ENCODE measurements around the gene BAIAP2L1.

The BAIAP2L1 gene

GRCh38 chr7:98287486-98287959 is 113.4 kb downstream of the BAIAP2L1 start:
- DNase-seq (ENCODE audit: low spot score): no peak
- Histone ChIP-seq H3K18ac (ENCODE audit: low read length) (no peak overlapping the region), H4K8ac (ENCODE audit: low read depth, low read length) (peak overlapping the region; percentile 65), H3K23ac (ENCODE audit: low read depth, low read length, poor library complexity) (peak overlapping the region; percentile 22), H2BK5ac (ENCODE audit: low read length) (peak overlapping the region; percentile 18), H3K9ac (ENCODE audit: low read depth, low read length, poor library complexity) (no peak overlapping the region), H3K14ac (ENCODE audit: low read length) (peak overlapping the region; percentile 9), H3K4me3 (ENCODE audit: low read length in 2 of 2) (no peak overlapping the region), H3K36me3 (replicated peaks in 1 of 2; ENCODE audit: control insufficient read depth in 2 of 2, insufficient read depth in 2 of 2, low read length in 2 of 2) (peaks cover 15 to 79% of the 10 kb centered on the region in 2 donors), H2AK5ac (ENCODE audit: low read depth, low read length) (peak overlapping the region; percentile 18), H2BK15ac (ENCODE audit: low read length) (no peak overlapping the region), H3K79me1 (ENCODE audit: low read depth, low read length) (peaks cover 33% of the 10 kb centered on the region), H3K4me1 (ENCODE audit: control insufficient read depth in 2 of 2, insufficient read depth in 1 of 2, low read depth in 1 of 2, low read length in 2 of 2) (peaks cover 18 to 26% of the 10 kb centered on the region in 2 donors), H3K27me3 (ENCODE audit: control insufficient read depth in 3 of 3, insufficient read depth in 3 of 3, low read depth in 1 of 3, low read length in 3 of 3) (no peaks in the 10 kb centered on the region), H3K4me2 (ENCODE audit: insufficient read depth, low read length, poor library complexity, severe bottlenecking) (no peak overlapping the region), H3K9me3 (replicated peaks in 1 of 2; ENCODE audit: control insufficient read depth in 2 of 2, insufficient read depth in 1 of 2, low read depth in 1 of 2, low read length in 2 of 2) (peaks cover 0 to 3% of the 10 kb centered on the region in 2 donors), H2BK12ac (ENCODE audit: low read length) (no peak overlapping the region), H2AFZ (ENCODE audit: low read length) (no peak overlapping the region), H3K4ac (ENCODE audit: low read length) (no peak overlapping the region), H4K91ac (ENCODE audit: low read depth, low read length, poor library complexity) (no peak overlapping the region), H3K27ac (replicated peaks; ENCODE audit: low read length) (no peak overlapping the region), H2BK120ac (ENCODE audit: low read depth, low read length) (no peak overlapping the region)
- no CpG with 5 or more reads among the region's 14 CpGs for WGBS, 2 donors (ENCODE audit: extremely low coverage in 2 of 2, insufficient read length in 2 of 2, insufficient replicate concordance in 1 of 2)

GRCh38 chr7:98286701-98287485 is 114.0 kb downstream of the BAIAP2L1 start:
- Histone ChIP-seq H3K23ac (ENCODE audit: low read depth, low read length, poor library complexity) (peak overlapping the region; percentile 65), H3K4me2 (ENCODE audit: insufficient read depth, low read length, poor library complexity, severe bottlenecking) (no peak overlapping the region), H2BK12ac (ENCODE audit: low read length) (no peak overlapping the region), H3K18ac (ENCODE audit: low read length) (no peak overlapping the region), H3K4me1 (ENCODE audit: control insufficient read depth in 2 of 2, insufficient read depth in 1 of 2, low read depth in 1 of 2, low read length in 2 of 2) (peaks cover 20 to 29% of the 10 kb centered on the region in 2 donors), H3K27me3 (ENCODE audit: control insufficient read depth in 3 of 3, insufficient read depth in 3 of 3, low read depth in 1 of 3, low read length in 3 of 3) (no peaks in the 10 kb centered on the region), H2BK5ac (ENCODE audit: low read length) (peak overlapping the region; percentile 18), H3K36me3 (replicated peaks in 1 of 2; ENCODE audit: control insufficient read depth in 2 of 2, insufficient read depth in 2 of 2, low read length in 2 of 2) (peaks cover 10 to 74% of the 10 kb centered on the region in 2 donors), H2BK15ac (ENCODE audit: low read length) (no peak overlapping the region), H3K14ac (ENCODE audit: low read length) (peak overlapping the region; percentile 9), H3K9ac (ENCODE audit: low read depth, low read length, poor library complexity) (peak overlapping the region; percentile 78), H2AFZ (ENCODE audit: low read length) (no peak overlapping the region), H4K8ac (ENCODE audit: low read depth, low read length) (peak overlapping the region; percentile 65), H3K27ac (replicated peaks; ENCODE audit: low read length) (no peak overlapping the region), H3K79me1 (ENCODE audit: low read depth, low read length) (peaks cover 35% of the 10 kb centered on the region), H3K4ac (ENCODE audit: low read length) (no peak overlapping the region), H4K91ac (ENCODE audit: low read depth, low read length, poor library complexity) (no peak overlapping the region), H3K4me3 (ENCODE audit: low read length in 2 of 2) (no peak overlapping the region), H2AK5ac (ENCODE audit: low read depth, low read length) (peak overlapping the region; percentile 18), H3K9me3 (replicated peaks in 1 of 2; ENCODE audit: control insufficient read depth in 2 of 2, insufficient read depth in 1 of 2, low read depth in 1 of 2, low read length in 2 of 2) (peaks cover 0 to 1% of the 10 kb centered on the region in 2 donors), H2BK120ac (ENCODE audit: low read depth, low read length) (no peak overlapping the region)
- DNase-seq (ENCODE audit: low spot score): no peak
- WGBS, 2 donors (ENCODE audit: extremely low coverage in 2 of 2, insufficient read length in 2 of 2, insufficient replicate concordance in 1 of 2): no CpG with 5 or more reads among the region's 21 CpGs

GRCh38 chr7:98286093-98286539 is 114.8 kb downstream of the BAIAP2L1 start:
- Histone ChIP-seq H3K79me1 (ENCODE audit: low read depth, low read length) (peaks cover 37% of the 10 kb centered on the region), H2BK12ac (ENCODE audit: low read length) (no peak overlapping the region), H3K23ac (ENCODE audit: low read depth, low read length, poor library complexity) (peak overlapping the region; percentile 85), H3K4me1 (ENCODE audit: control insufficient read depth in 2 of 2, insufficient read depth in 1 of 2, low read depth in 1 of 2, low read length in 2 of 2) (peaks cover 20 to 29% of the 10 kb centered on the region in 2 donors), H3K4ac (ENCODE audit: low read length) (no peak overlapping the region), H2BK120ac (ENCODE audit: low read depth, low read length) (no peak overlapping the region), H4K8ac (ENCODE audit: low read depth, low read length) (no peak overlapping the region), H3K9me3 (replicated peaks in 1 of 2; ENCODE audit: control insufficient read depth in 2 of 2, insufficient read depth in 1 of 2, low read depth in 1 of 2, low read length in 2 of 2) (no peaks in the 10 kb centered on the region), H4K91ac (ENCODE audit: low read depth, low read length, poor library complexity) (no peak overlapping the region), H3K4me3 (ENCODE audit: low read length in 2 of 2) (no peak overlapping the region), H2BK5ac (ENCODE audit: low read length) (no peak overlapping the region), H3K14ac (ENCODE audit: low read length) (peak overlapping the region; percentile 21), H3K27ac (replicated peaks; ENCODE audit: low read length) (no peak overlapping the region), H3K4me2 (ENCODE audit: insufficient read depth, low read length, poor library complexity, severe bottlenecking) (no peak overlapping the region), H2BK15ac (ENCODE audit: low read length) (no peak overlapping the region), H3K18ac (ENCODE audit: low read length) (peak overlapping the region; percentile 71), H3K36me3 (replicated peaks in 1 of 2; ENCODE audit: control insufficient read depth in 2 of 2, insufficient read depth in 2 of 2, low read length in 2 of 2) (peaks cover 6 to 66% of the 10 kb centered on the region in 2 donors), H3K27me3 (ENCODE audit: control insufficient read depth in 3 of 3, insufficient read depth in 3 of 3, low read depth in 1 of 3, low read length in 3 of 3) (no peaks in the 10 kb centered on the region), H2AFZ (ENCODE audit: low read length) (no peak overlapping the region), H3K9ac (ENCODE audit: low read depth, low read length, poor library complexity) (no peak overlapping the region), H2AK5ac (ENCODE audit: low read depth, low read length) (no peak overlapping the region)
- WGBS, 2 donors (ENCODE audit: extremely low coverage in 2 of 2, insufficient read length in 2 of 2, insufficient replicate concordance in 1 of 2): no CpG with 5 or more reads among the region's 14 CpGs
- DNase-seq (ENCODE audit: low spot score): no peak
